Dedifferentiated amniotic fluid mesenchymal stem cell (primary cell): Measurements from ENCODE around the gene RNF213.

Source experiments
- DNase-seq: peaks from one replicate; pipeline ENCODE4 v3.0.0-alpha.2; 2016; ENCODE audit errors: extremely low spot score

RNF213 gene

GRCh38 chr17:80372922-80373570 is 112.4 kb downstream of the RNF213 start:
- no peak for DNase-seq

GRCh38 chr17:80374039-80374731 is 113.5 kb downstream of the RNF213 start:
- DNase-seq: no peak

- no peak for DNase-seq
Measured at GRCh38 chr17:80374732-80375585, 114.3 kb downstream of the RNF213 start.

GRCh38 chr17:80376531-80376930 is 115.9 kb downstream of the RNF213 start:
- DNase-seq: no peak

- no peak for DNase-seq
Measured at GRCh38 chr17:80377798-80378197, 117.1 kb downstream of the RNF213 start.

- no peak for DNase-seq
Measured at GRCh38 chr17:80379348-80379747, 118.7 kb downstream of the RNF213 start.

- DNase-seq: no peak
Measured at GRCh38 chr17:80380068-80380467, 119.4 kb downstream of the RNF213 start.

GRCh38 chr17:80380555-80381002 is 119.9 kb downstream of the RNF213 start:
- no peak for DNase-seq

GRCh38 chr17:80381416-80381923 is 120.8 kb downstream of the RNF213 start:
- DNase-seq: no peak

GRCh38 chr17:80382446-80382845 is 121.8 kb downstream of the RNF213 start:
- DNase-seq: no peak

- DNase-seq: no peak
Measured at GRCh38 chr17:80382956-80383355, 122.3 kb downstream of the RNF213 start.

GRCh38 chr17:80384078-80384960 is 123.7 kb downstream of the RNF213 start:
- DNase-seq: no peak

GRCh38 chr17:80385046-80385445 is 124.4 kb downstream of the RNF213 start:
- DNase-seq: no peak

- DNase-seq: no peak
Measured at GRCh38 chr17:80386341-80386740, 125.7 kb downstream of the RNF213 start.

- no peak for DNase-seq
Measured at GRCh38 chr17:80387071-80387470, 126.4 kb downstream of the RNF213 start.

- DNase-seq: no peak
Measured at GRCh38 chr17:80388175-80388574, 127.5 kb downstream of the RNF213 start.

GRCh38 chr17:80388601-80389000 is 127.9 kb downstream of the RNF213 start:
- DNase-seq: no peak

- DNase-seq: peak; percentile 41
Measured at GRCh38 chr17:80389011-80389995, 128.7 kb downstream of the RNF213 start.

- DNase-seq: no peak
Measured at GRCh38 chr17:80393241-80393890, 132.7 kb downstream of the RNF213 start.

GRCh38 chr17:80393961-80394360 is 133.3 kb downstream of the RNF213 start:
- DNase-seq: no peak
